ENCODE data around the gene RBM44. TPM values are rescaled to one million over a fixed set of nuclear protein-coding genes. Genes with fewer than 3 reads are reported as not detected.

The RBM44 gene
- total and polyA plus RNA-seq, 3 experiments from 2014 or later, result 0.07 to 0.63 (median 0.33) TPM

DNA sequence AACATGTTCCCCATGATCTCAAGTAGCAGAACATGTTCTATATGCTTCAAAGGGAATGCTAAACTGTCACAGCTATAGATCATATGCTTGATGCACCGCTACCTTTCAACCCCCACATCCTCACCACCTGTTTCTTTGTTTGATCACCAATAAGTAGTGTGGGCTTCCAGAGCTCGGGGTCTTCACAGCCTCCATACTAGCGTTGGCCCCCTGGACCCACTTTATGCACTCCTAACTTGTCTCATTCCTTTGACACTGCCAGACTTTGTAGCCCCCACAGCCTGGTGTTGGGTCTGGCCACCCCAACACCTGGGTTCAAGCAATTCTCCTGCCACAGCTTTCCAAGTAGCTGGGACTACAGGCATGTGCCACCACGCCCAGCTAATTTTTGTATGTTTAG lies 11.6 kb upstream of the RBM44 start:
- H3K4me1 ChIP-seq (ENCODE audit: insufficient read depth, low read length), result no peaks in the 10 kb centered on the region
- H3K9me3 Mint-ChIP-seq, result peaks cover 8 to 20% (median 12%) of the 10 kb centered on the region in 5 donors
- H3K4me3 ChIP-seq (ENCODE audit: low read length), result no peak overlapping the region
- no peak overlapping the region for H3K27ac Mint-ChIP-seq
- H3K27me3 Mint-ChIP-seq, result peaks cover 0 to 11% of the 10 kb centered on the region in 2 donors
- H3K9me3 ChIP-seq (ENCODE audit: low read length), result no peaks in the 10 kb centered on the region
- ChIA-PET CTCF (interaction anchor here (0.9 kb wide), 1 partner anchor 113 kb away, joined by 3 read pairs; no protein-coding TSS in a partner anchor), POLR2A (no interaction called here)
- no peak for DNase-seq
- H3K36me3 ChIP-seq (ENCODE audit: insufficient read depth, low read length), result no peaks in the 10 kb centered on the region
- no peak overlapping the region for H3K4me3 Mint-ChIP-seq
- H3K4me1 Mint-ChIP-seq, result peaks cover 3 to 12% (median 7%) of the 10 kb centered on the region in 3 donors
- H3K27ac ChIP-seq (ENCODE audit: low read depth, low read length), result no peak overlapping the region
- no peaks in the 10 kb centered on the region for H3K27me3 ChIP-seq (ENCODE audit: insufficient read depth, low read length, poor library complexity, severe bottlenecking)
- H3K36me3 Mint-ChIP-seq, result peaks cover 25 to 39% (median 33%) of the 10 kb centered on the region in 3 donors

DNA sequence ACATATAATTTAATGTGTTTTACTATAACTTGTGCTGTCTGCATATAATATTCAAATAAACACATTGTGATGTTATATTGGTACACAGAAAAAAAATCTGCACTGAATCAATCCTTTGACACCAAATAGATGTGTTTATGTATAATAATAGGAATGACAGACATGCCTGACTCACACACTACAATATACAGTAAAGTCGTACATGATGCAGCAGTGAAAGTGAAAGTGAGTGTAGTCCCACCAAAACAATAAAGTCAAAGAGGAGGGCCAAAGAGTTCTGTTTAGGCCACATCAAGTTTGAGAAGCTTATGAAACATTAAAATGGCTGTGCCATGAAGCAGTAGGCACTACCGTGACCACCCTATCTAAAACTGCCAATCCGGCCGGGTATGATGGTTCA lies 8.2 kb upstream of the RBM44 start:
- H3K4me1 ChIP-seq (ENCODE audit: insufficient read depth, low read length), result no peaks in the 10 kb centered on the region
- no peak for DNase-seq
- POLR2A ChIA-PET, result no interaction called here

DNA sequence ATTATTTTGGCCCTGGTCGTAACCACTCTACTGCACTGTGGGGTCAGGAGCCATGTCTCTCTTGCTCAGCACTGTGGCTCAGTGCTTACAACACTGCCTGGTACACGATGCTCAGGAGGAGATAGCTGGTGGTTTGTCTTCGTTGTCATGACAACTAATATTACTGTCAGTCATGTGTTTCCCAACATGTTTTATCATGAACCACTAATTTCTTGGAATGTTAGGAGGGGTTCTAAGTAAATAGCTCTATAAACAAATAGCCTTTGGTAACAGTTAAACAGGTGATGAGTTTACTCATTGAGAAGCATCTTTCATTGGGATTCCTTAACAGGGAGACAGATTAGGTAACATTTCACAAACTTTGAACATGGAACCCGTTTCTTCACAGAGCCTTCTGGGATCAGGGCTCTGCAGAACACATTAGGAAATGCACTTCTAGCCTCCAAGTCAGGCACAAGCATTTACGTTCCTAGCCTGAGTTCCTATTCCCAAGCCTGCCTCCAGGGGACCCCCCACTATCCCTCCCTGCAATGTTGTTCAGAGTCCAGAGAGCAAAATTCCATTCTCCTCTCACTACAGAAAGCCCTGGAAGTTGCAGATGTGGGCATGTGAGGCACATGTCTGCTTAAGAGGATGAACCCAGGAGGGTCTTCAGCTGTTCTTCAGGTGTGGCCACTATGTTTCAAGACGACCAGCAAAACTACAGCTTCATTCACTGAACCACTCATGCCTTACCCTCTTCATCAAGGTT lies 6.4 kb upstream of the RBM44 start:
- H3K27ac Mint-ChIP-seq, result no peak overlapping the region
- peaks cover 0 to 4% of the 10 kb centered on the region in 2 donors for H3K27me3 Mint-ChIP-seq
- peaks cover 5 to 8% (median 7%) of the 10 kb centered on the region in 3 donors for H3K36me3 Mint-ChIP-seq
- no peaks in the 10 kb centered on the region for H3K27me3 ChIP-seq (ENCODE audit: insufficient read depth, low read length, poor library complexity, severe bottlenecking)
- H3K4me1 Mint-ChIP-seq, result peaks cover 3 to 12% (median 7%) of the 10 kb centered on the region in 3 donors
- no peak overlapping the region for H3K4me3 ChIP-seq (ENCODE audit: low read length)
- CTCF ChIA-PET, result no interaction called here
- peaks cover 0 to 5% (median 2%) of the 10 kb centered on the region in 5 donors for H3K9me3 Mint-ChIP-seq
- DNase-seq, result no peak
- no peaks in the 10 kb centered on the region for H3K4me1 ChIP-seq (ENCODE audit: insufficient read depth, low read length)
- H3K36me3 ChIP-seq (ENCODE audit: insufficient read depth, low read length), result no peaks in the 10 kb centered on the region
- no peaks in the 10 kb centered on the region for H3K9me3 ChIP-seq (ENCODE audit: low read length)
- H3K27ac ChIP-seq (ENCODE audit: low read depth, low read length), result no peak overlapping the region
- H3K4me3 Mint-ChIP-seq, result no peak overlapping the region
- POLR2A ChIA-PET, result no interaction called here

More for the DNA sequence above, 8.2 kb upstream of the RBM44 start:
- Mint-ChIP-seq H3K4me1 (peaks cover 3 to 12% (median 7%) of the 10 kb centered on the region in 3 donors), H3K27ac (no peak overlapping the region), H3K4me3 (no peak overlapping the region), H3K27me3 (peaks cover 0 to 8% of the 10 kb centered on the region in 2 donors), H3K9me3 (peaks cover 5 to 14% (median 10%) of the 10 kb centered on the region in 5 donors), H3K36me3 (peaks cover 15 to 20% (median 18%) of the 10 kb centered on the region in 3 donors)
- H3K4me3 ChIP-seq (ENCODE audit: low read length), result no peak overlapping the region
- no peaks in the 10 kb centered on the region for H3K27me3 ChIP-seq (ENCODE audit: insufficient read depth, low read length, poor library complexity, severe bottlenecking)
- H3K9me3 ChIP-seq (ENCODE audit: low read length), result no peaks in the 10 kb centered on the region
- CTCF ChIA-PET, result no interaction called here
- H3K36me3 ChIP-seq (ENCODE audit: insufficient read depth, low read length), result no peaks in the 10 kb centered on the region
- H3K27ac ChIP-seq (ENCODE audit: low read depth, low read length), result no peak overlapping the region

GRCh38 chr2:237797253-237797652 lies 1.3 kb upstream of the RBM44 start:
- no peaks in the 10 kb centered on the region for H3K36me3 ChIP-seq (ENCODE audit: insufficient read depth, low read length)
- Mint-ChIP-seq H3K36me3 (peaks cover 1 to 6% (median 2%) of the 10 kb centered on the region in 3 donors), H3K9me3 (peaks cover 0 to 2% (median 0%) of the 10 kb centered on the region in 5 donors), H3K4me3 (no peak overlapping the region), H3K27me3 (no peaks in the 10 kb centered on the region), H3K27ac (no peak overlapping the region), H3K4me1 (no peaks in the 10 kb centered on the region)
- no peak for DNase-seq
- H3K27ac ChIP-seq (ENCODE audit: low read depth, low read length), result no peak overlapping the region
- no peaks in the 10 kb centered on the region for H3K27me3 ChIP-seq (ENCODE audit: insufficient read depth, low read length, poor library complexity, severe bottlenecking)
- no peaks in the 10 kb centered on the region for H3K4me1 ChIP-seq (ENCODE audit: insufficient read depth, low read length)
- no peaks in the 10 kb centered on the region for H3K9me3 ChIP-seq (ENCODE audit: low read length)
- no peak overlapping the region for H3K4me3 ChIP-seq (ENCODE audit: low read length)
- ChIA-PET POLR2A (no interaction called here), CTCF (no interaction called here)

GRCh38 chr2:237799060-237799428 lies 465 bp downstream of the RBM44 start:
- DNase-seq, result no peak
- H3K27me3 Mint-ChIP-seq, result no peaks in the 10 kb centered on the region
- no peaks in the 10 kb centered on the region for H3K27me3 ChIP-seq (ENCODE audit: insufficient read depth, low read length, poor library complexity, severe bottlenecking)
- no peaks in the 10 kb centered on the region for H3K4me1 Mint-ChIP-seq
- H3K9me3 ChIP-seq (ENCODE audit: low read length), result no peaks in the 10 kb centered on the region
- H3K36me3 Mint-ChIP-seq, result peaks cover 1 to 6% (median 3%) of the 10 kb centered on the region in 3 donors
- H3K4me1 ChIP-seq (ENCODE audit: insufficient read depth, low read length), result no peaks in the 10 kb centered on the region
- POLR2A ChIA-PET, result no interaction called here
- H3K4me3 Mint-ChIP-seq, result no peak overlapping the region
- CTCF ChIA-PET, result no interaction called here
- no peak overlapping the region for H3K4me3 ChIP-seq (ENCODE audit: low read length)
- H3K27ac ChIP-seq (ENCODE audit: low read depth, low read length), result no peak overlapping the region
- no peaks in the 10 kb centered on the region for H3K36me3 ChIP-seq (ENCODE audit: insufficient read depth, low read length)
- no peak overlapping the region for H3K27ac Mint-ChIP-seq
- H3K9me3 Mint-ChIP-seq, result peaks cover 0 to 2% (median 0%) of the 10 kb centered on the region in 5 donors

DNA sequence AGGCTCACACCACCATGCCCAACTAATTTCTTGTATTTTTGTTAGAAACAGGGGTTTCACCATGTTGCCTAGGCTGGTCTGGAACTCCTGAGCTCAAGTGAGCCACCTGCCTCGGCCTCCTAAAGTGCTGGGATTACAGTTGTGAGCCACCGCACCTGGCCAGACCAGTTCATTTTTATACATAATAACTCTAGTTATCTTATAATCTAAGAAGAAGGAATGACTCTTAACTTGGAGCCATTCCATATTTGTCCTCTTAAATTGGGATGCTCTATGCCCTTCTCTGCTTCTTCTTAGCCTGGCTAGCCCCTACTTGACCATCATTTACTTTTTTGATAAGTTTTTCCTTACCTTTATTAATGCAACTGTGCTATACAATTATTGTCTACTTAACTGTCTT lies 2.9 kb downstream of the RBM44 start:
- H3K4me3 Mint-ChIP-seq, result no peak overlapping the region
- no peaks in the 10 kb centered on the region for H3K4me1 Mint-ChIP-seq
- peaks cover 0 to 6% of the 10 kb centered on the region in 2 donors for H3K27me3 Mint-ChIP-seq

GRCh38 chr2:237806334-237806733 lies 7.8 kb downstream of the RBM44 start:
- Mint-ChIP-seq H3K4me3 (no peak overlapping the region), H3K27ac (no peak overlapping the region), H3K27me3 (peaks cover 0 to 6% of the 10 kb centered on the region in 2 donors), H3K9me3 (no peaks in the 10 kb centered on the region), H3K4me1 (no peaks in the 10 kb centered on the region), H3K36me3 (peaks cover 0 to 2% (median 0%) of the 10 kb centered on the region in 3 donors)
- ChIA-PET POLR2A (no interaction called here), CTCF (no interaction called here)
- no peaks in the 10 kb centered on the region for H3K9me3 ChIP-seq (ENCODE audit: low read length)
- H3K27me3 ChIP-seq (ENCODE audit: insufficient read depth, low read length, poor library complexity, severe bottlenecking), result peaks cover 5% of the 10 kb centered on the region
- H3K27ac ChIP-seq (ENCODE audit: low read depth, low read length), result no peak overlapping the region
- H3K4me3 ChIP-seq (ENCODE audit: low read length), result no peak overlapping the region
- no peaks in the 10 kb centered on the region for H3K36me3 ChIP-seq (ENCODE audit: insufficient read depth, low read length)
- no peak for DNase-seq
- H3K4me1 ChIP-seq (ENCODE audit: insufficient read depth, low read length), result no peaks in the 10 kb centered on the region

More for the DNA sequence above, 2.9 kb downstream of the RBM44 start:
- no peak for DNase-seq
- Histone ChIP-seq H3K4me3 (ENCODE audit: low read length) (no peak overlapping the region), H3K36me3 (ENCODE audit: insufficient read depth, low read length) (no peaks in the 10 kb centered on the region), H3K9me3 (ENCODE audit: low read length) (no peaks in the 10 kb centered on the region), H3K27ac (ENCODE audit: low read depth, low read length) (no peak overlapping the region), H3K4me1 (ENCODE audit: insufficient read depth, low read length) (no peaks in the 10 kb centered on the region), H3K27me3 (ENCODE audit: insufficient read depth, low read length, poor library complexity, severe bottlenecking) (peaks cover 3% of the 10 kb centered on the region)
- H3K36me3 Mint-ChIP-seq, result peaks cover 1 to 6% (median 2%) of the 10 kb centered on the region in 3 donors
- peaks cover 0 to 2% (median 0%) of the 10 kb centered on the region in 5 donors for H3K9me3 Mint-ChIP-seq
- ChIA-PET POLR2A (no interaction called here), CTCF (no interaction called here)
- no peak overlapping the region for H3K27ac Mint-ChIP-seq

DNA sequence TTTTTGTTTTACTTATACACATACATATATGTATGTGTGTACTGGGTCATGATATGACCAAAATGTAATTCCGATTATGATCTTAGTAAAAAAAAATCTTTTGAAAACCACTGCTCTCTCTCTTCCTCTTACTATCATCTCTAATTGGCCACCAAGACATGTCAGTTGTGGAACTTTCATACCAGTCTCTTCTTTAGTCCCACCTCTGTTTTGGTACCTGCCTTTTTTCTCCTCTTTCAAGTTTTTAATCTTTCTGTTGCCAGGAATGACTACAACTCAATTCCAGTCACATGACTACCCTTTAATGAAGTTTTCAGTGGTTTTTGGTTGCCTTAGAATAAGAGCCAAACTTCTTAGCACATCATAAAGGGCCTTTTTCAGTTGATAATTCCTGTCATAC lies 17.1 kb downstream of the RBM44 start:
- ChIA-PET POLR2A (no interaction called here), CTCF (no interaction called here)
- Mint-ChIP-seq H3K27ac (no peak overlapping the region), H3K9me3 (no peaks in the 10 kb centered on the region), H3K4me1 (no peaks in the 10 kb centered on the region), H3K4me3 (no peak overlapping the region), H3K36me3 (peaks cover 0 to 9% (median 0%) of the 10 kb centered on the region in 3 donors), H3K27me3 (no peaks in the 10 kb centered on the region)
- no peaks in the 10 kb centered on the region for H3K4me1 ChIP-seq (ENCODE audit: insufficient read depth, low read length)
- H3K36me3 ChIP-seq (ENCODE audit: insufficient read depth, low read length), result no peaks in the 10 kb centered on the region
- no peak overlapping the region for H3K27ac ChIP-seq (ENCODE audit: low read depth, low read length)
- H3K4me3 ChIP-seq (ENCODE audit: low read length), result no peak overlapping the region
- no peak for DNase-seq
- no peaks in the 10 kb centered on the region for H3K27me3 ChIP-seq (ENCODE audit: insufficient read depth, low read length, poor library complexity, severe bottlenecking)
- H3K9me3 ChIP-seq (ENCODE audit: low read length), result no peaks in the 10 kb centered on the region

All from CD8-positive, alpha-beta memory T cell (primary cell).